HG03378 (cell line): ENCODE results near the gene ITGA5.

Experiments
- ATAC-seq: cut with Tn5 transposase; IDR thresholded peaks from one replicate; pipeline ENCODE4 v1.9.1; 2021; ENCODE audit warnings: mild to moderate bottlenecking, moderate library complexity; ENCODE audit not compliant: unreplicated experiment

Gene ITGA5

GRCh38 chr12:54373649-54374561, 45.2 kb downstream of the ITGA5 start:
- ATAC-seq: no peak

GRCh38 chr12:54372113-54372806, 46.8 kb downstream of the ITGA5 start:
- no peak for ATAC-seq

- no peak for ATAC-seq
Observed at GRCh38 chr12:54371328-54372112, 47.5 kb downstream of the ITGA5 start.

- no peak for ATAC-seq
Observed at GRCh38 chr12:54370171-54370730, 48.8 kb downstream of the ITGA5 start.

GRCh38 chr12:54369597-54370131, 49.4 kb downstream of the ITGA5 start:
- ATAC-seq: no peak

GRCh38 chr12:54368709-54369596, 50.1 kb downstream of the ITGA5 start:
- ATAC-seq: peak; percentile 71

GRCh38 chr12:54368025-54368708, 50.9 kb downstream of the ITGA5 start:
- ATAC-seq: no peak

- ATAC-seq: no peak
Observed at GRCh38 chr12:54364413-54364812, 54.7 kb downstream of the ITGA5 start, which contains the start of gene GPR84. GPR84 (minus strand) TSS chr12:54364486; CDS start chr12:54363851, 635 bp downstream.

GRCh38 chr12:54363618-54364017, 55.4 kb downstream of the ITGA5 start:
- ATAC-seq: no peak

- no peak for ATAC-seq
Observed at GRCh38 chr12:54363047-54363446, 56.0 kb downstream of the ITGA5 start.

- ATAC-seq: no peak
Observed at GRCh38 chr12:54360717-54361456, 58.2 kb downstream of the ITGA5 start.

GRCh38 chr12:54359762-54360351, 59.2 kb downstream of the ITGA5 start:
- ATAC-seq: no peak

- peak; percentile 97 for ATAC-seq
Observed at GRCh38 chr12:54358945-54359761, 59.9 kb downstream of the ITGA5 start.

- ATAC-seq: no peak
Observed at GRCh38 chr12:54358191-54358944, 60.7 kb downstream of the ITGA5 start.

- no peak for ATAC-seq
Observed at GRCh38 chr12:54357506-54358190, 61.4 kb downstream of the ITGA5 start.

GRCh38 chr12:54356951-54357356, 62.1 kb downstream of the ITGA5 start:
- ATAC-seq: no peak
